Endothelial cell of umbilical vein (primary cell): ENCODE data around the gene NATD1.

ENCODE experiments used
- CTCF ChIP-seq, 2 donors: IDR thresholded peaks; 1 replicate in 1 of 2; 2 replicates in 1 of 2; pipeline ENCODE4 v1.5.1; 2011; ENCODE audit warnings: low read length in 2 of 2, mild to moderate bottlenecking in 2 of 2, moderate library complexity in 2 of 2, control low read depth in 1 of 2, inconsistent platforms in 1 of 2, low read depth in 1 of 2; ENCODE audit not compliant: insufficient read depth in 1 of 2; ENCODE audit errors: extremely low read depth in 1 of 2
- EZH2 ChIP-seq: IDR thresholded peaks from 2 replicates; pipeline ENCODE4 v1.6.1; 2012; ENCODE audit warnings: borderline replicate concordance, low read depth, mild to moderate bottlenecking, moderate library complexity, low read length, inconsistent platforms; ENCODE audit not compliant: severe bottlenecking
- POLR2A ChIP-seq: IDR thresholded peaks from 2 replicates; pipeline ENCODE4 v1.6.1; 2012; ENCODE audit warnings: low read depth, mild to moderate bottlenecking, control low read depth, low read length
- POLR2AphosphoS5 ChIP-seq: IDR thresholded peaks from 2 replicates; pipeline ENCODE4 v1.6.1; 2012; ENCODE audit warnings: low read depth, mild to moderate bottlenecking, control low read depth, low read length, moderate library complexity; ENCODE audit not compliant: insufficient read depth

- TF ChIP-seq CTCF (IDR thresholded peaks at IDR 0.05; ENCODE audit: extremely low read depth in 1 of 2, insufficient read depth in 1 of 2, low read depth in 1 of 2, low read length in 2 of 2) (no peak), EZH2 (no peak), POLR2A (no peak), POLR2AphosphoS5 (no peak)
Observed at GRCh38 chr17:21201874-21202273, 51.3 kb downstream of the NATD1 start.
